GM23338 (cell line): Measurements from ENCODE around the gene DYRK1A. TPM values are rescaled to one million over a fixed set of nuclear protein-coding genes. Genes with fewer than 3 reads are reported as not detected.

Source experiments
- ATAC-seq: fragments of 200-7000 bp; cut with Tn5 transposase; 3 replicates; pipeline ENCODE4 v1.9.1; 2020
- DNase-seq: peaks from one replicate; pipeline ENCODE4 v3.0.0-alpha.2; 2015; ENCODE audit warnings: low spot score
- H2AFZ ChIP-seq: fragments of 200-600 bp; sonication (generic); 2 replicates; pipeline ENCODE4 v1.8.0; 2016; ENCODE audit warnings: antibody characterized with exemption, mild to moderate bottlenecking, moderate library complexity
- H3F3A ChIP-seq: fragments of 200-600 bp; sonication (generic); replicated peaks from 2 replicates; pipeline ENCODE4 v1.8.0; 2017; ENCODE audit warnings: antibody characterized with exemption, mixed run types, low read depth
- H3K27ac ChIP-seq: fragments of 200-600 bp; sonication (generic); 2 replicates; pipeline ENCODE4 v1.6.1; 2016; ENCODE audit warnings: low read depth
- H3K27me3 ChIP-seq: fragments of 200-600 bp; sonication (generic); 2 replicates; pipeline ENCODE4 v1.8.0; 2016; ENCODE audit warnings: mild to moderate bottlenecking, mixed run types, moderate library complexity; ENCODE audit not compliant: insufficient read depth
- H3K36me3 ChIP-seq: fragments of 200-600 bp; sonication (generic); 2 replicates; pipeline ENCODE4 v1.8.0; 2016; ENCODE audit warnings: mild to moderate bottlenecking; ENCODE audit not compliant: insufficient read depth
- H3K4me1 ChIP-seq: fragments of 200-600 bp; sonication (generic); 2 replicates; pipeline ENCODE4 v1.8.0; 2016; ENCODE audit warnings: mild to moderate bottlenecking, moderate library complexity; ENCODE audit not compliant: insufficient read depth
- H3K4me2 ChIP-seq: fragments of 200-600 bp; sonication (generic); 2 replicates; pipeline ENCODE4 v1.7.1; 2017; ENCODE audit warnings: mixed run types
- H3K4me3 ChIP-seq: fragments of 200-600 bp; sonication (generic); 2 replicates; pipeline ENCODE4 v1.6.1; 2016; ENCODE audit warnings: mixed run types
- H3K79me2 ChIP-seq: fragments of 200-600 bp; sonication (generic); replicated peaks from 2 replicates; pipeline ENCODE4 v1.8.0; 2017; ENCODE audit warnings: mild to moderate bottlenecking; ENCODE audit not compliant: insufficient read depth
- H3K9me2 ChIP-seq: fragments of 200-600 bp; sonication (generic); 2 replicates; pipeline ENCODE4 v1.8.0; 2017; ENCODE audit not compliant: insufficient read depth
- H4K20me1 ChIP-seq: fragments of 200-600 bp; sonication (generic); replicated peaks from 2 replicates; pipeline ENCODE4 v1.8.0; 2017; ENCODE audit warnings: mild to moderate bottlenecking; ENCODE audit not compliant: insufficient read depth
- H3K27ac Mint-ChIP-seq: 2 replicates; pipeline ENCODE4 v1.8.0; 2020; ENCODE audit warnings: inconsistent platforms, mild to moderate bottlenecking, moderate library complexity, mixed read lengths
- H3K27me3 Mint-ChIP-seq: 3 replicates; pipeline ENCODE4 v1.8.0; 2022; ENCODE audit warnings: low read depth, mild to moderate bottlenecking, moderate library complexity, mixed read lengths, inconsistent platforms; ENCODE audit not compliant: insufficient read depth, poor library complexity
- H3K36me3 Mint-ChIP-seq: 3 replicates; pipeline ENCODE4 v1.8.0; 2021; ENCODE audit warnings: low read depth, mild to moderate bottlenecking, inconsistent platforms, moderate library complexity, mixed read lengths
- H3K4me1 Mint-ChIP-seq: 3 replicates; pipeline ENCODE4 v1.8.0; 2020; ENCODE audit warnings: mild to moderate bottlenecking, inconsistent platforms, mixed read lengths
- H3K4me3 Mint-ChIP-seq: 3 replicates; pipeline ENCODE4 v1.8.0; 2021; ENCODE audit warnings: moderate library complexity, mild to moderate bottlenecking, inconsistent platforms, mixed read lengths
- H3K9me3 Mint-ChIP-seq: 3 replicates; pipeline ENCODE4 v1.8.0; 2020; ENCODE audit warnings: moderate library complexity, mild to moderate bottlenecking, inconsistent platforms, mixed read lengths
- CREB1 ChIP-seq: fragments of 250-450 bp; sonication (Bioruptor Pico); IDR thresholded peaks from 2 replicates; pipeline ENCODE4 v1.5.0; 2020; ENCODE audit warnings: low read depth, mild to moderate bottlenecking, moderate library complexity
- CTCF ChIP-seq, 2 experiments: fragments of 200-600 bp in 1 of 2; sonication (generic) in 1 of 2; conservative IDR thresholded peaks; 2 replicates each; pipeline versions ENCODE4 v1.5.1 to v1.6.1; 2016 to 2017; ENCODE audit warnings: antibody characterized with exemption in 2 of 2, low read depth in 2 of 2, mild to moderate bottlenecking in 2 of 2, moderate library complexity in 1 of 2
- EZH2 ChIP-seq: fragments of 200-600 bp; sonication (generic); IDR thresholded peaks from one replicate; pipeline ENCODE4 v1.8.0; 2017; ENCODE audit warnings: antibody characterized with exemption, mild to moderate bottlenecking, low read depth; ENCODE audit not compliant: unreplicated experiment
- EZH2phosphoT487 ChIP-seq: fragments of 200-600 bp; sonication (generic); IDR thresholded peaks from one replicate; pipeline ENCODE4 v1.8.1; 2018; ENCODE audit warnings: antibody characterized with exemption; ENCODE audit not compliant: unreplicated experiment
- JUNB ChIP-seq: IDR thresholded peaks from one replicate; pipeline ENCODE4 v1.6.1; 2016; ENCODE audit warnings: antibody characterized with exemption; ENCODE audit not compliant: unreplicated experiment
- NANOG ChIP-seq: IDR thresholded peaks from 2 replicates; pipeline ENCODE4 v1.6.1; 2016; ENCODE audit warnings: antibody characterized with exemption, borderline replicate concordance
- POLR2AphosphoS5 ChIP-seq: IDR thresholded peaks from 2 replicates; pipeline ENCODE4 v1.6.1; 2016; ENCODE audit warnings: antibody characterized with exemption, low read depth
- STAT1 ChIP-seq: IDR thresholded peaks from one replicate; pipeline ENCODE4 v1.6.1; 2016; ENCODE audit warnings: antibody characterized with exemption; ENCODE audit not compliant: unreplicated experiment
- ZNF114 ChIP-seq: fragments of 250-450 bp; sonication (Bioruptor Pico); IDR thresholded peaks from 2 replicates; pipeline ENCODE4 v1.5.0; 2020; ENCODE audit warnings: mild to moderate bottlenecking, moderate library complexity
- ZNF331 ChIP-seq: fragments of 250-450 bp; sonication (Bioruptor Pico); IDR thresholded peaks from 2 replicates; pipeline ENCODE4 v1.5.0; 2020; ENCODE audit warnings: low read depth, mild to moderate bottlenecking, moderate library complexity
- polyA plus RNA-seq: library from polyadenylated mRNA; unstranded; fragments of >200 nt; fragmentation: Nextera tagmentation; extraction: Ambion mirVana; gene quantifications from 2 replicates; pipeline ENCODE4 v1.2.1, GENCODE V29; 2016
- total RNA-seq: library from RNA; depleted of rRNA; stranded (reverse); fragments of >200 nt; shearing (Covaris generic); gene quantifications from 2 replicates; pipeline ENCODE4 v1.2.3, GENCODE V29; 2014
- TF ChIP-seq, protein P1 (sequence below): IDR thresholded peaks from 2 replicates; pipeline ENCODE4 v1.6.1; 2016; ENCODE audit warnings: antibody characterized with exemption
- TF ChIP-seq, protein P2 (sequence below): IDR thresholded peaks from one replicate; pipeline ENCODE4 v1.6.1; 2018; ENCODE audit warnings: antibody characterized with exemption; ENCODE audit not compliant: unreplicated experiment

The DYRK1A gene
- total and polyA plus RNA-seq, 2 experiments from 2014 or later = 10.3 to 84.7 TPM

DNA sequence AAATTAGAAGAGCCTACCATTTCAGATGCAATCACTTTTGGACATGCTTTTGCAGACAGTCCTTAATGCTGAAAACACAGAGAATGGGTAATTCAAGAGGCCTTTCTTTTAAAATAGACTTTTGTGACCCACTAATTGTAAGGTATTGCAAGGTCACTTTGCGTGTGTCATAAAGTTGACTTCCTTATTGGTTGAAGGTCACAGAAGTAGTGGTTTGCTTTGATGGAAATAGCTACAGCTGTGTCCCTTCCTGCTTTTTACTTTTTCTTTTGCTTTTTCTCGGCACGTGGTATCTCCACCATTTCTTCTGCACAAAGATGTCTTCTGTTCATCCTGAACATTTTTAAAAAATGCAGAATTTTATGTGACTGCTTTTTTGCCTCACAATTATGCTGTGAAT, 146.8 kb downstream of the DYRK1A start:
- Histone ChIP-seq H3K36me3 (peaks cover 11% of the 10 kb centered on the region), H3K4me1 (peaks cover 30% of the 10 kb centered on the region), H3F3A (no peaks in the 10 kb centered on the region), H3K79me2 (peaks cover 40% of the 10 kb centered on the region), H3K4me2 (no peak overlapping the region), H3K4me3 (no peak overlapping the region), H4K20me1 (no peaks in the 10 kb centered on the region), H3K27ac (peak overlapping the region; percentile 39; the same call in 1 of the 2 replicates), H2AFZ (no peak overlapping the region), H3K27me3 (no peaks in the 10 kb centered on the region), H3K9me2 (peaks cover 17% of the 10 kb centered on the region)
- no peak for ATAC-seq
- Mint-ChIP-seq H3K27ac (peak overlapping the region; percentile 79; the same call in 1 of the 2 replicates), H3K36me3 (peaks cover 78% of the 10 kb centered on the region), H3K27me3 (peaks cover 12% of the 10 kb centered on the region), H3K4me1 (peaks cover 58% of the 10 kb centered on the region), H3K4me3 (no peak overlapping the region), H3K9me3 (no peaks in the 10 kb centered on the region)
- TF ChIP-seq, protein P1, sequence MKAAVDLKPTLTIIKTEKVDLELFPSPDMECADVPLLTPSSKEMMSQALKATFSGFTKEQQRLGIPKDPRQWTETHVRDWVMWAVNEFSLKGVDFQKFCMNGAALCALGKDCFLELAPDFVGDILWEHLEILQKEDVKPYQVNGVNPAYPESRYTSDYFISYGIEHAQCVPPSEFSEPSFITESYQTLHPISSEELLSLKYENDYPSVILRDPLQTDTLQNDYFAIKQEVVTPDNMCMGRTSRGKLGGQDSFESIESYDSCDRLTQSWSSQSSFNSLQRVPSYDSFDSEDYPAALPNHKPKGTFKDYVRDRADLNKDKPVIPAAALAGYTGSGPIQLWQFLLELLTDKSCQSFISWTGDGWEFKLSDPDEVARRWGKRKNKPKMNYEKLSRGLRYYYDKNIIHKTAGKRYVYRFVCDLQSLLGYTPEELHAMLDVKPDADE = no peak
- TF ChIP-seq CREB1 (CRISPR knock-in tag) (no peak), EZH2 (no peak), ZNF331 (CRISPR knock-in tag) (no peak), ZNF114 (CRISPR knock-in tag) (no peak), POLR2AphosphoS5 (no peak), NANOG (no peak), JUNB (no peak), CTCF (conservative IDR thresholded peaks at IDR 0.05; ENCODE audit: low read depth in 2 of 2) (no peak), EZH2phosphoT487 (no peak), STAT1 (no peak)
- TF ChIP-seq, protein P2, sequence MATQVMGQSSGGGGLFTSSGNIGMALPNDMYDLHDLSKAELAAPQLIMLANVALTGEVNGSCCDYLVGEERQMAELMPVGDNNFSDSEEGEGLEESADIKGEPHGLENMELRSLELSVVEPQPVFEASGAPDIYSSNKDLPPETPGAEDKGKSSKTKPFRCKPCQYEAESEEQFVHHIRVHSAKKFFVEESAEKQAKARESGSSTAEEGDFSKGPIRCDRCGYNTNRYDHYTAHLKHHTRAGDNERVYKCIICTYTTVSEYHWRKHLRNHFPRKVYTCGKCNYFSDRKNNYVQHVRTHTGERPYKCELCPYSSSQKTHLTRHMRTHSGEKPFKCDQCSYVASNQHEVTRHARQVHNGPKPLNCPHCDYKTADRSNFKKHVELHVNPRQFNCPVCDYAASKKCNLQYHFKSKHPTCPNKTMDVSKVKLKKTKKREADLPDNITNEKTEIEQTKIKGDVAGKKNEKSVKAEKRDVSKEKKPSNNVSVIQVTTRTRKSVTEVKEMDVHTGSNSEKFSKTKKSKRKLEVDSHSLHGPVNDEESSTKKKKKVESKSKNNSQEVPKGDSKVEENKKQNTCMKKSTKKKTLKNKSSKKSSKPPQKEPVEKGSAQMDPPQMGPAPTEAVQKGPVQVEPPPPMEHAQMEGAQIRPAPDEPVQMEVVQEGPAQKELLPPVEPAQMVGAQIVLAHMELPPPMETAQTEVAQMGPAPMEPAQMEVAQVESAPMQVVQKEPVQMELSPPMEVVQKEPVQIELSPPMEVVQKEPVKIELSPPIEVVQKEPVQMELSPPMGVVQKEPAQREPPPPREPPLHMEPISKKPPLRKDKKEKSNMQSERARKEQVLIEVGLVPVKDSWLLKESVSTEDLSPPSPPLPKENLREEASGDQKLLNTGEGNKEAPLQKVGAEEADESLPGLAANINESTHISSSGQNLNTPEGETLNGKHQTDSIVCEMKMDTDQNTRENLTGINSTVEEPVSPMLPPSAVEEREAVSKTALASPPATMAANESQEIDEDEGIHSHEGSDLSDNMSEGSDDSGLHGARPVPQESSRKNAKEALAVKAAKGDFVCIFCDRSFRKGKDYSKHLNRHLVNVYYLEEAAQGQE = no peak
- DNase-seq = no peak
